ENCODE results near the gene KCNQ5. TPM values are rescaled to one million over a fixed set of nuclear protein-coding genes. Genes with fewer than 3 reads are reported as not detected.

Gene KCNQ5
- total and polyA plus RNA-seq, 12 donors, result 0.10 to 3.6 (median 0.52) TPM

DNA sequence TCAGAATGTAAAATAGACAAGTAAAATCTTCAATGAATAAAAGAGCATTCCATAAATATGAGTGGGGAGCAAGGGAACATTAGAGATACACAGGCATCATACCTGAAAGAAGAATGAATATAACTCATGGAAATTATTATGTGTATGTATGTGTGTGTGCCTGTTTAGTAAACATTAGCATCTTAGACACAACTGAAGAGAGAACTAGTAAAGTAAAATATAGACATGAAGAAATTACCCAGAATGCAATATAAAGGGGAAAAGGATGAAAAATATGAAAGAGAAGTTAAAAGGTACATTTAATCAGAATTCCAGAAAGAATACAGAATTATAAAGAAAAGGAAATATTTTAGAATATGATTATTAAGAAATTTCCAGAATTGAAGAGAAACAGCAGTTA is 264.3 kb downstream of the KCNQ5 start:
- H3K27ac ChIP-seq, result no peak overlapping the region
- no peaks in the 10 kb centered on the region for H3K27me3 ChIP-seq
- intact Hi-C loops (cut with DNase I), result no loop called here
- H3K36me3 ChIP-seq (replicated peaks in 1 of 2), result no peaks in the 10 kb centered on the region
- DNase-seq, result no peak
- H3K4me3 ChIP-seq, result no peak overlapping the region
- H3K4me1 ChIP-seq (replicated peaks in 1 of 2), result no peaks in the 10 kb centered on the region
- TF ChIP-seq, protein P1, sequence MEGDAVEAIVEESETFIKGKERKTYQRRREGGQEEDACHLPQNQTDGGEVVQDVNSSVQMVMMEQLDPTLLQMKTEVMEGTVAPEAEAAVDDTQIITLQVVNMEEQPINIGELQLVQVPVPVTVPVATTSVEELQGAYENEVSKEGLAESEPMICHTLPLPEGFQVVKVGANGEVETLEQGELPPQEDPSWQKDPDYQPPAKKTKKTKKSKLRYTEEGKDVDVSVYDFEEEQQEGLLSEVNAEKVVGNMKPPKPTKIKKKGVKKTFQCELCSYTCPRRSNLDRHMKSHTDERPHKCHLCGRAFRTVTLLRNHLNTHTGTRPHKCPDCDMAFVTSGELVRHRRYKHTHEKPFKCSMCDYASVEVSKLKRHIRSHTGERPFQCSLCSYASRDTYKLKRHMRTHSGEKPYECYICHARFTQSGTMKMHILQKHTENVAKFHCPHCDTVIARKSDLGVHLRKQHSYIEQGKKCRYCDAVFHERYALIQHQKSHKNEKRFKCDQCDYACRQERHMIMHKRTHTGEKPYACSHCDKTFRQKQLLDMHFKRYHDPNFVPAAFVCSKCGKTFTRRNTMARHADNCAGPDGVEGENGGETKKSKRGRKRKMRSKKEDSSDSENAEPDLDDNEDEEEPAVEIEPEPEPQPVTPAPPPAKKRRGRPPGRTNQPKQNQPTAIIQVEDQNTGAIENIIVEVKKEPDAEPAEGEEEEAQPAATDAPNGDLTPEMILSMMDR (IDR thresholded peaks at IDR 0.05), result no peak
- no peak for TF ChIP-seq POLR2A (IDR thresholded peaks at IDR 0.05)
- no peaks in the 10 kb centered on the region for H3K9me3 ChIP-seq (replicated peaks in 1 of 3)

DNA sequence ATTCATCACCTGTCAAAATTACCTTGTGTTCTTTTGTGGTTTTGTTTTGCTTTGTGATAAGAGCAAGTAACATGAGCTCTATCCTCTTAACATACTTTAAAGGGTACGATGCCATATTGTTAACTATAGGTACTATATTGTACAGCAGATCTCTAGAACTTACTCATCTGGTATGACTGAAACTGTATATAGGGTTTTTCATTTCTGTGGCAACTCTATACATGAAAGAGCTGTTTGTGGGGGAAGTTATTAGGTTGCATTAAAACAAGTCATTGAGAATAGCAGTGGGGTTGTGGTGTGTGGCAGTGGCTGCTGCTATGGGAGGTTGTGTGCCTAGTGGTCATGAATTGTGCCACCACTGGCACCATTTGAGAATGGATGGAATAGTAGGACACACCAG is 268.4 kb downstream of the KCNQ5 start:
- DNase-seq, result no peak
- H3K27ac ChIP-seq, result no peak overlapping the region
- WGBS, 4 donors, result 40 to 63% (median 58%) methylated on average over 1 of the region's 1 CpG
- intact Hi-C loops (cut with DNase I), result no loop called here
- H3K4me1 ChIP-seq (replicated peaks in 1 of 2), result no peaks in the 10 kb centered on the region
- no peaks in the 10 kb centered on the region for H3K36me3 ChIP-seq (replicated peaks in 1 of 2)
- TF ChIP-seq POLR2A (IDR thresholded peaks at IDR 0.05), result no peak
- TF ChIP-seq, protein P1 (IDR thresholded peaks at IDR 0.05), result no peak
- no peaks in the 10 kb centered on the region for H3K9me3 ChIP-seq (replicated peaks in 1 of 3)
- H3K4me3 ChIP-seq, result no peak overlapping the region
- H3K27me3 ChIP-seq, result no peaks in the 10 kb centered on the region

DNA sequence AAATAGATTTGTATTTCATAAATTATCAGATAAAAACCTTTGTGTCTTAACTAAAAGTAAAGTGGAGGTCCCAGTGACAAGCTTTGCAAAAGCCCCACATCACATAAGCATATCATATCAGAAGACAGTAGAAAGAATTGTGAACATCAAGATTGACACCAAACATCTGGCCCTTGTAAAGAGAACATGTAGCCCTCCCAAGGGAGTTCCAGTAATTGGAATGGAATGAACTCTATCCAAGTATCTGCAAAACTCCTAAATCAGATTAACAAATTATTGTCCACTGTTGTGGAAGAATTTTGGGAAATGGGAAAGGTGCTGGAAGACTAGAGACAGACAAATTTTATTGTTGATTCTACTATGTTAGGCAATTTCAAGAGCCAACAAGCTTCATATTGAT is 268.8 kb downstream of the KCNQ5 start:
- H3K27me3 ChIP-seq, result no peaks in the 10 kb centered on the region
- no peak for DNase-seq
- intact Hi-C loops (cut with DNase I), result no loop called here
- H3K36me3 ChIP-seq (replicated peaks in 1 of 2), result no peaks in the 10 kb centered on the region
- H3K4me1 ChIP-seq (replicated peaks in 1 of 2), result no peaks in the 10 kb centered on the region
- no peak overlapping the region for H3K27ac ChIP-seq
- H3K4me3 ChIP-seq, result no peak overlapping the region
- TF ChIP-seq, protein P1 (IDR thresholded peaks at IDR 0.05), result no peak
- TF ChIP-seq POLR2A (IDR thresholded peaks at IDR 0.05), result no peak
- H3K9me3 ChIP-seq (replicated peaks in 1 of 3), result no peaks in the 10 kb centered on the region

DNA sequence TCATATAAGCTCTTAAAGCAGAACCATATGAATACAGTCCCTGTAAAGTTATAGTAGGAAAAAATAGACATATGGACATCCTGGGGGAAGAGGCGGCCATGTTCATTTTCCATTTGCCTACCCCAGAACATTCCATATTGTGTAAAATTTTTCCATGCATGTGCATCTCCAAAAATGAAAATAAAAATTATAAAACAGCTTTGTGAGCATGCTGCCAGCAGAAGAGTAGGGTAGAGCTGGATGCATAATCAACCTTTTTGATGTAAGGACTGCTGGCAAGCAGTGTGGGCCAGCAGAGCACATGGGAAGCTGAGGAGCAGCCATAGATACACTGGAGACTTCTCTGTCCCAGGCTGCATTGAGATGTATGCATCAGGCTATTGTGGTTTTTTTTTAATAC is 271.0 kb downstream of the KCNQ5 start:
- 64 to 85% (median 77%) methylated on average over 1 of the region's 1 CpG for WGBS, 4 donors
- no peak overlapping the region for H3K4me3 ChIP-seq
- no peaks in the 10 kb centered on the region for H3K27me3 ChIP-seq
- intact Hi-C loops (cut with DNase I), result no loop called here
- no peaks in the 10 kb centered on the region for H3K9me3 ChIP-seq (replicated peaks in 1 of 3)
- no peak for TF ChIP-seq POLR2A (IDR thresholded peaks at IDR 0.05)
- TF ChIP-seq, protein P1 (IDR thresholded peaks at IDR 0.05), result no peak
- no peaks in the 10 kb centered on the region for H3K4me1 ChIP-seq (replicated peaks in 1 of 2)
- DNase-seq, result no peak
- no peak overlapping the region for H3K27ac ChIP-seq
- H3K36me3 ChIP-seq (replicated peaks in 1 of 2), result no peaks in the 10 kb centered on the region
